ENCODE data around the gene PLCB1.
"Not testable (repeated sequence)": the region's sequence is repeated elsewhere in the genome, so short reads cannot be mapped to it uniquely, and the experiment has no call there.

Gene PLCB1

GRCh38 chr20:8131598-8132483 lies at the start of gene PLCB1:
TSS of gene PLCB1 (plus strand) at chr20:8132266. CDS start at chr20:8132652, 386 bp downstream.
- FAIRE-seq, result no peak

- FAIRE-seq, result no peak
Observed at GRCh38 chr20:8082989-8083388, 49.1 kb upstream of the PLCB1 start.

GRCh38 chr20:8089668-8090067 lies 42.4 kb upstream of the PLCB1 start:
- FAIRE-seq, result no peak

GRCh38 chr20:8094415-8094818 lies 37.6 kb upstream of the PLCB1 start:
- FAIRE-seq, result no peak

- no peak for FAIRE-seq
Observed at GRCh38 chr20:8094850-8095249, 37.2 kb upstream of the PLCB1 start.

- FAIRE-seq, result no peak
Observed at GRCh38 chr20:8095648-8096572, 36.2 kb upstream of the PLCB1 start.

GRCh38 chr20:8097307-8097706 lies 34.8 kb upstream of the PLCB1 start:
- FAIRE-seq, result no peak

- FAIRE-seq, result no peak
Observed at GRCh38 chr20:8104252-8104651, 27.8 kb upstream of the PLCB1 start.

GRCh38 chr20:8114612-8115011 lies 17.5 kb upstream of the PLCB1 start:
- not testable (repeated sequence) for FAIRE-seq

GRCh38 chr20:8115436-8115835 lies 16.6 kb upstream of the PLCB1 start:
- no peak for FAIRE-seq

- no peak for FAIRE-seq
Observed at GRCh38 chr20:8116067-8116811, 15.8 kb upstream of the PLCB1 start.

GRCh38 chr20:8117636-8118035 lies 14.4 kb upstream of the PLCB1 start:
- FAIRE-seq, result no peak

GRCh38 chr20:8118039-8118438 lies 14.0 kb upstream of the PLCB1 start:
- FAIRE-seq, result no peak

- no peak for FAIRE-seq
Observed at GRCh38 chr20:8118760-8119159, 13.3 kb upstream of the PLCB1 start.

- no peak for FAIRE-seq
Observed at GRCh38 chr20:8121666-8122065, 10.4 kb upstream of the PLCB1 start.

- FAIRE-seq, result no peak
Observed at GRCh38 chr20:8124639-8125038, 7.4 kb upstream of the PLCB1 start.

GRCh38 chr20:8126181-8126580 lies 5.9 kb upstream of the PLCB1 start:
- no peak for FAIRE-seq

- no peak for FAIRE-seq
Observed at GRCh38 chr20:8126841-8127378, 5.2 kb upstream of the PLCB1 start.

- FAIRE-seq, result no peak
Observed at GRCh38 chr20:8127553-8128255, 4.4 kb upstream of the PLCB1 start.

- no peak for FAIRE-seq
Observed at GRCh38 chr20:8128291-8129060, 3.6 kb upstream of the PLCB1 start.
